K562 (cell line): ENCODE results near the gene WSCD2.

Source experiments
- CHD2 ChIP-seq: IDR thresholded peaks from 2 replicates; pipeline ENCODE4 v1.6.1; 2011; ENCODE audit warnings: low read depth, low read length
- CTCF ChIP-seq, 3 experiments: IDR thresholded peaks in 2 of 3; conservative IDR thresholded peaks in 1 of 3; 2 replicates each; pipeline ENCODE4 v1.5.1; 2011 to 2012; ENCODE audit warnings: low read length in 3 of 3, mild to moderate bottlenecking in 3 of 3, control low read depth in 2 of 3, improper control_type of control experiment in 1 of 3, inconsistent platforms in 1 of 3, low read depth in 1 of 3, mixed read lengths in 1 of 3, moderate library complexity in 1 of 3; ENCODE audit not compliant: insufficient read depth in 2 of 3
- EP300 ChIP-seq: IDR thresholded peaks from 2 replicates; pipeline ENCODE4 v1.6.1; 2012; ENCODE audit warnings: low read length, improper control_type of control experiment
- EZH2 ChIP-seq: IDR thresholded peaks from 2 replicates; pipeline ENCODE4 v1.6.1; 2012; ENCODE audit warnings: low read depth, mild to moderate bottlenecking, inconsistent platforms, low read length, borderline replicate concordance
- MAFK ChIP-seq: IDR thresholded peaks from 2 replicates; pipeline ENCODE4 v1.6.1; 2011; ENCODE audit warnings: low read length, improper control_type of control experiment
- MAZ ChIP-seq, 2 experiments: fragments of 450-650 bp in 1 of 2; sonication (generic) in 1 of 2; formaldehyde crosslinking; IDR thresholded peaks in 1 of 2; conservative IDR thresholded peaks in 1 of 2; 2 replicates each; pipeline versions ENCODE4 v1.4.0 to v1.5.0; 2020; ENCODE audit warnings: mild to moderate bottlenecking in 1 of 2, missing genetic modification reagents in 1 of 2
- POLR2AphosphoS5 ChIP-seq: IDR thresholded peaks from 2 replicates; pipeline ENCODE4 v1.6.1; 2011; ENCODE audit warnings: mild to moderate bottlenecking, low read depth, low read length, moderate library complexity; ENCODE audit not compliant: control insufficient read depth, insufficient read depth

- TF ChIP-seq CTCF (IDR thresholded peaks at IDR 0.05 in 2 of 3, conservative IDR thresholded peaks at IDR 0.05 in 1 of 3; ENCODE audit: insufficient read depth in 2 of 3, low read depth in 1 of 3, low read length in 3 of 3) (no peak), EZH2 (no peak), MAFK (no peak), POLR2AphosphoS5 (no peak), MAZ (CRISPR knock-in tag; conservative IDR thresholded peaks at IDR 0.05 in 1 of 2, IDR thresholded peaks at IDR 0.05 in 1 of 2) (no peak), CHD2 (no peak), EP300 (no peak)
These were observed 160.5 kb downstream of the WSCD2 start for GRCh38 chr12:108289350-108290161.
